ENCODE data around the gene LCTL. TPM values are rescaled to one million over a fixed set of nuclear protein-coding genes. Genes with fewer than 3 reads are reported as not detected.

Gene LCTL
- total and polyA plus RNA-seq, 5 donors from 2014 or later, result 0.11 TPM; not detected in 4

DNA sequence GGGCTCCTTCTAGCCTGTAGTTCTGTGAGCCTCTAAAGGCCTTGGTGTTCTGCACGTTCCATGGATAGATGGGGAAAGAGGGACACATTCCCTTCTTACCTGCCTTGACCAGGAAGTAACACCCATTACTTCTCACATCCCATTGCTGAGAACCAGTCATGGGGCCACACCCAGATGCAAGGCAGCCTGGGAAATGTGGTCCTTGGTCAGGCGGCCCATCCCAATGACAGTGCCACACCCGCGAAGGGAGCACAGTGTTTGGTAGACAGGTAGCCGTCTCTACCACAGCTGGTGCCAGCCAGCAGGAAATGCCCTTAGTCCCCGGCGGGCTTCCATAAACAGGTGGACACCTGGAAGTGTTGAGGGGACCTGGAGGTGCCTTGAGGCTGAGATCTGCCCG is 23.2 kb upstream of the LCTL start:
- DNase-seq (no peak), ATAC-seq (ENCODE audit: low read depth in 2 of 2) (no peak)
- Histone ChIP-seq H3K27me3 (ENCODE audit: control insufficient read depth, insufficient read depth, low read length) (peaks cover 2% of the 10 kb centered on the region), H3K4me3 (ENCODE audit: low read depth, low read length) (no peak overlapping the region), H3K9me3 (ENCODE audit: control insufficient read depth in 2 of 2, low read length in 2 of 2) (no peaks in the 10 kb centered on the region), H3K4me1 (ENCODE audit: control insufficient read depth, insufficient read depth, low read length, poor library complexity, severe bottlenecking) (no peaks in the 10 kb centered on the region), H3K27ac (ENCODE audit: insufficient read depth, low read length, poor library complexity, severe bottlenecking) (no peak overlapping the region), H3K36me3 (ENCODE audit: control insufficient read depth, insufficient read depth, low read length) (no peaks in the 10 kb centered on the region)
- no peak overlapping the region for H3K27ac Mint-ChIP-seq
- no peaks in the 10 kb centered on the region for H3K36me3 Mint-ChIP-seq
- peaks cover 0 to 4% (median 0%) of the 10 kb centered on the region in 4 donors for H3K4me1 Mint-ChIP-seq
- peaks cover 0 to 2% (median 0%) of the 10 kb centered on the region in 7 donors for H3K9me3 Mint-ChIP-seq
- H3K27me3 Mint-ChIP-seq, result peaks cover 18% of the 10 kb centered on the region
- H3K4me3 Mint-ChIP-seq, result no peak overlapping the region

DNA sequence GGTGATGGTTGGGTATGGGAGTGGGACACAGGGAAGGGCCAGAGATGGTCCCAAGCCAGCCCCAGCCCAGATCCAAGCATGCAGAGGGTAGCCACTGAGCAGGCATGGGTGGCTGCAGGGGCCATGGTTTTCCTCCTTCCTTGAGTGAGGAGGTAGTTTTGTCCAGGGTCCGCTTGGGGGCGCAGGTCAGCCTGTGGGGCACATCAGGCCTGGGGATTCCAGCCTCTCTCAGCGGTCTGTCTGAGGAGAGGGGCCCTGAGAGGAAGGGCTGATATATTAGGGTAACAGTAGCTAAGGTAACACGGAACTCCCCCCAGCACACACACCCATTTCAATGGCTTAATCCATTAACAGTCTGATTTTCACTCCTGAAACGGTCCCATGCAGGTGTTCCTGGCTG is 22.7 kb upstream of the LCTL start:
- Histone ChIP-seq H3K27ac (ENCODE audit: insufficient read depth, low read length, poor library complexity, severe bottlenecking) (no peak overlapping the region), H3K9me3 (ENCODE audit: control insufficient read depth in 2 of 2, low read length in 2 of 2) (no peaks in the 10 kb centered on the region), H3K36me3 (ENCODE audit: control insufficient read depth, insufficient read depth, low read length) (no peaks in the 10 kb centered on the region), H3K4me1 (ENCODE audit: control insufficient read depth, insufficient read depth, low read length, poor library complexity, severe bottlenecking) (no peaks in the 10 kb centered on the region), H3K4me3 (ENCODE audit: low read depth, low read length) (no peak overlapping the region), H3K27me3 (ENCODE audit: control insufficient read depth, insufficient read depth, low read length) (peaks cover 2% of the 10 kb centered on the region)
- no peak for DNase-seq
- H3K27me3 Mint-ChIP-seq, result peaks cover 18% of the 10 kb centered on the region
- H3K4me3 Mint-ChIP-seq, result no peak overlapping the region
- no peaks in the 10 kb centered on the region for H3K36me3 Mint-ChIP-seq
- no peak for ATAC-seq (ENCODE audit: low read depth in 2 of 2)
- H3K4me1 Mint-ChIP-seq, result peaks cover 0 to 4% (median 0%) of the 10 kb centered on the region in 4 donors
- H3K27ac Mint-ChIP-seq, result no peak overlapping the region
- peaks cover 0 to 2% (median 0%) of the 10 kb centered on the region in 7 donors for H3K9me3 Mint-ChIP-seq

DNA sequence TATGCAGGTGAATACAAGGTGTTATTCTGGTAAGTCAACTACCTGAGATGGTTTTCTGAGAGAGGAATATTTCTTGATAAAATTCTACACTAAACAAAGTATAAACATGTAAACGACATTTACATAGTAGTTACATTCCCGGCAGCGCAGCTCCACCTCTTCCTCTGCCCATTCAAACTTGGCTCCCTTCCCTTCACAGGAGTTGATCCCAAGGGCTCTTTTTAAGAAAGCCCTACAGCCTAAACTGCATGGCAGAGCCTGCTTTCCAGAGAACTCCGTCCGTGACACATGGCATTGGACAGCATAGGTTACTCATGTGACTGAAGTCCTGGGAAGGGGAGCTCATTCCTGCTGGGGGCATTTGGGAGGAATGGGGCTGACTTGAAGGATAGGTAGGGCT is 22.0 kb upstream of the LCTL start:
- Histone ChIP-seq H3K27me3 (ENCODE audit: control insufficient read depth, insufficient read depth, low read length) (peaks cover 2% of the 10 kb centered on the region), H3K4me1 (ENCODE audit: control insufficient read depth, insufficient read depth, low read length, poor library complexity, severe bottlenecking) (no peaks in the 10 kb centered on the region), H3K9me3 (ENCODE audit: control insufficient read depth in 2 of 2, low read length in 2 of 2) (no peaks in the 10 kb centered on the region), H3K27ac (ENCODE audit: insufficient read depth, low read length, poor library complexity, severe bottlenecking) (no peak overlapping the region), H3K4me3 (ENCODE audit: low read depth, low read length) (no peak overlapping the region), H3K36me3 (ENCODE audit: control insufficient read depth, insufficient read depth, low read length) (no peaks in the 10 kb centered on the region)
- Mint-ChIP-seq H3K4me1 (peaks cover 0 to 4% (median 0%) of the 10 kb centered on the region in 4 donors), H3K36me3 (no peaks in the 10 kb centered on the region), H3K27me3 (peaks cover 18% of the 10 kb centered on the region), H3K27ac (no peak overlapping the region), H3K9me3 (peaks cover 0 to 3% (median 0%) of the 10 kb centered on the region in 7 donors), H3K4me3 (no peak overlapping the region)
- no peak for ATAC-seq (ENCODE audit: low read depth in 2 of 2)
- DNase-seq, result no peak

DNA sequence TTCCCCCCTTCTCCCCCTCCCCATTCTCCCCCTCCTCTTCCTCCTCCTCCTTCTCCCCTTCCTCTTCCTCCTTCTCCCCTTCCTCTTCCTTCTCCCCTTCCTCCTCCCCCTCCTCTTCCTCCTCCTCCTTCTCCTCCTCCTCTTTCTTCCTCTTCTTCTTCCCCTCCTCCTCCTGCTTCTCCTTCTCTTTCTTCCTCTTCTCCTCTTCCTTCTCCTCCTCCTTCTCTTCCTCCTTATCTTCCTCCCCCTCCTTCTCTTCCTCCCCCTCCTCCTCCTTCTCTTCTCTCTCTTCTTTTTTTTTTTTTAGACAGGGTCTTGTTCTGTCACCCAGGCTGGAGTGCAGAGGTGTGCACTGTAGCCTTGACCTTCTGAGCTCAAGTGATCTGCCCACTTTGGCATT is 21.2 kb upstream of the LCTL start:
- DNase-seq (no peak), ATAC-seq (ENCODE audit: low read depth in 2 of 2) (no peak)
- H3K36me3 Mint-ChIP-seq, result no peaks in the 10 kb centered on the region
- Histone ChIP-seq H3K27me3 (ENCODE audit: control insufficient read depth, insufficient read depth, low read length) (peaks cover 2% of the 10 kb centered on the region), H3K27ac (ENCODE audit: insufficient read depth, low read length, poor library complexity, severe bottlenecking) (no peak overlapping the region), H3K4me1 (ENCODE audit: control insufficient read depth, insufficient read depth, low read length, poor library complexity, severe bottlenecking) (no peaks in the 10 kb centered on the region), H3K9me3 (ENCODE audit: control insufficient read depth in 2 of 2, low read length in 2 of 2) (no peaks in the 10 kb centered on the region), H3K4me3 (ENCODE audit: low read depth, low read length) (no peak overlapping the region), H3K36me3 (ENCODE audit: control insufficient read depth, insufficient read depth, low read length) (no peaks in the 10 kb centered on the region)
- H3K4me1 Mint-ChIP-seq, result peaks cover 0 to 4% (median 0%) of the 10 kb centered on the region in 4 donors
- H3K9me3 Mint-ChIP-seq, result peaks cover 0 to 3% (median 0%) of the 10 kb centered on the region in 7 donors
- no peak overlapping the region for H3K4me3 Mint-ChIP-seq
- no peak overlapping the region for H3K27ac Mint-ChIP-seq
- peaks cover 21% of the 10 kb centered on the region for H3K27me3 Mint-ChIP-seq

DNA sequence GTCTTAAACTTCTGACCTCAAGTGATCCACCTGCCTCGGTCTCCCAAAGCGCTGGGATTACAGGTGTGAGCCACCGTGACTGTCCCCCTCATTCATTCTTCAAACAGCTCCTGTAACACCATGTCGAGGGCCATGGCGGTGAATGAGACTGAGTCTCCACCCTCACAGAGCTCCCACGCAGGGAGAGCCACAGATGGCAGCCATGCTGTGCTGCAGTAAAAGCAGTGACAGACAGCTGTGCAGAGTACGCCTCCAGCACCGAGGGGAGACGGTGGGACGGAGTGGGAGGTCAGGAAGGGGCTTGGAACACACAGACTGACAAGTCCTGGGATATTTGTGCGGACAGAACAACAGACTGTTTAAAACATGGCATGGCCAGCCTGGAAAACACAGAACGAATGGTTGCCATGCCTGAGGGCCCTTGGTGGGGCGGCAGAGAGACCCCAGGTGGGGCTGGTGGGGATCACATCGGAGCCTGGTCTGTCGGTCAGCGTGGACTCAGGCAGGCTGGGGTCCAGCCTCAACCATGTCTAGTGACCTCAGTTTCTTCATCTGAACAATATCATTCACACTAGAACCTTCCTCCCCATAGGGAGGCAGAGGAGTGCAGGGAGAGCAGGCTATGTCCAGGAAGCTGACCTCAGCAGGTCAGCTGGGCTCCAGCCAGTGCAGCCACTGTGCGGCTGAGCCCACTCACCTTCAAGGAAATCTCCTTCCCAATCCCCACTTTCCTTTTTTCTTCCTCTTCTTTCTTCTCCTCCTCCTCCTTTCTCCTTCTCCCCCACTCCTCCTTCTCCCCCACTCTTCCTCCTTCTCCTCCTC is 20.6 kb upstream of the LCTL start:
- H3K9me3 ChIP-seq (ENCODE audit: control insufficient read depth in 2 of 2, low read length in 2 of 2), result no peaks in the 10 kb centered on the region
- no peaks in the 10 kb centered on the region for H3K36me3 ChIP-seq (ENCODE audit: control insufficient read depth, insufficient read depth, low read length)
- H3K27ac Mint-ChIP-seq, result no peak overlapping the region
- no peak overlapping the region for H3K4me3 ChIP-seq (ENCODE audit: low read depth, low read length)
- no peaks in the 10 kb centered on the region for H3K4me1 ChIP-seq (ENCODE audit: control insufficient read depth, insufficient read depth, low read length, poor library complexity, severe bottlenecking)
- H3K27me3 ChIP-seq (ENCODE audit: control insufficient read depth, insufficient read depth, low read length), result peaks cover 2% of the 10 kb centered on the region
- peaks cover 0 to 4% (median 0%) of the 10 kb centered on the region in 4 donors for H3K4me1 Mint-ChIP-seq
- ATAC-seq (ENCODE audit: low read depth in 2 of 2), result no peak
- no peak overlapping the region for H3K4me3 Mint-ChIP-seq
- no peak overlapping the region for H3K27ac ChIP-seq (ENCODE audit: insufficient read depth, low read length, poor library complexity, severe bottlenecking)
- H3K27me3 Mint-ChIP-seq, result peaks cover 14% of the 10 kb centered on the region
- H3K9me3 Mint-ChIP-seq, result peaks cover 0 to 3% (median 0%) of the 10 kb centered on the region in 7 donors
- H3K36me3 Mint-ChIP-seq, result no peaks in the 10 kb centered on the region
- no peak for DNase-seq

DNA sequence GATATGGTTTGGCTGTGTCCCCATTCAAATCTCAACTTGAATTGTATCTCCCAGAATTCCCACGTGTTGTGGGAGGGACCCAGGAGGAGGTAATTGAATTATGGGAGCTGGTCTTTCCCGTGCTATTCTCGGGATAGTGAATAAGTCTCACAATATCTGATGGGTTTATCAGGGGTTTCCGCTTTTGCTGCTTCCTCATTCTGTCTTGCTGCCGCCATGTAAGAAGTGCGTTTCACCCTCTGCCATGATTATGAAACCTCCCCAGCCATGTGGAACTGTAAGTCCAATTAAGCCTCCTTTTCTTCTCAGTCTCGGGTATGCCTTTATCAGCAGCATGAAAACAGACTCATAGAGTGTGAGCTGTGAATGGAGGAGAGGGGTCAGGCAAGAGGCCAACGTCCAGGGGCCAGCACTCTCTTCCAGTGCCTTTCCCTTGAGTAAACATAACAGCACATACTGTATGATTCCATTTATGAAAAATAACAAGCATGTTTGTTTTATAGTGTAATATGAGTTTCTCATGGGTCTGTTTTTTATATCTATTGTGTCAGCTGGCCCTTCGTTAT is 16.3 kb upstream of the LCTL start:
- no peak overlapping the region for H3K27ac Mint-ChIP-seq
- Histone ChIP-seq H3K27me3 (ENCODE audit: control insufficient read depth, insufficient read depth, low read length) (no peaks in the 10 kb centered on the region), H3K9me3 (ENCODE audit: control insufficient read depth in 2 of 2, low read length in 2 of 2) (no peaks in the 10 kb centered on the region), H3K4me1 (ENCODE audit: control insufficient read depth, insufficient read depth, low read length, poor library complexity, severe bottlenecking) (no peaks in the 10 kb centered on the region), H3K4me3 (ENCODE audit: low read depth, low read length) (no peak overlapping the region), H3K27ac (ENCODE audit: insufficient read depth, low read length, poor library complexity, severe bottlenecking) (no peak overlapping the region), H3K36me3 (ENCODE audit: control insufficient read depth, insufficient read depth, low read length) (no peaks in the 10 kb centered on the region)
- H3K4me1 Mint-ChIP-seq, result peaks cover 0 to 2% (median 0%) of the 10 kb centered on the region in 4 donors
- H3K4me3 Mint-ChIP-seq, result no peak overlapping the region
- H3K27me3 Mint-ChIP-seq, result peaks cover 4% of the 10 kb centered on the region
- no peaks in the 10 kb centered on the region for H3K36me3 Mint-ChIP-seq
- peaks cover 0 to 3% (median 0%) of the 10 kb centered on the region in 7 donors for H3K9me3 Mint-ChIP-seq
- ATAC-seq (ENCODE audit: low read depth in 2 of 2), result no peak
- DNase-seq, result no peak

DNA sequence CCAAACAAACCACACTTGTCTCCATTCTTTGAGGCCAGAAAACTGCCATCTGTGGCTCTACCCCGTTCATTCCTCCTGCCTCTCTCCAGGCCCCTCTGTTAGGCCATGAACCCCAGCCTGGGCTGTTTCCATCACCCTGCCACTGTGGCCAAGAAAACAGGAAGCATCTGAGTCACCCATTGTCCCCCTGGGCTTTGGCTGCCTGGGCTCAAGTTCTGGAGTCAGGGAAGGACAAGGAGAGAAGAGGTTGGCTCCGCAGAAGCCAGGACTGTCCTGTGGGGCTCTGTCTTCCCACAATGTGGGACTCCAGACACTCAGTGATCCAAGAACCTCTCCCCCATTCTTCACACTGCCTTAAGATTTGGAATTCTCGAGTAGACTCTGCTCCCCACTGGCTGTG is 14.8 kb upstream of the LCTL start:
- Histone ChIP-seq H3K4me3 (ENCODE audit: low read depth, low read length) (no peak overlapping the region), H3K27me3 (ENCODE audit: control insufficient read depth, insufficient read depth, low read length) (no peaks in the 10 kb centered on the region), H3K27ac (ENCODE audit: insufficient read depth, low read length, poor library complexity, severe bottlenecking) (no peak overlapping the region), H3K9me3 (ENCODE audit: control insufficient read depth in 2 of 2, low read length in 2 of 2) (no peaks in the 10 kb centered on the region), H3K4me1 (ENCODE audit: control insufficient read depth, insufficient read depth, low read length, poor library complexity, severe bottlenecking) (no peaks in the 10 kb centered on the region), H3K36me3 (ENCODE audit: control insufficient read depth, insufficient read depth, low read length) (no peaks in the 10 kb centered on the region)
- ATAC-seq (ENCODE audit: low read depth in 2 of 2) (no peak), DNase-seq (no peak)
- no peak overlapping the region for H3K4me3 Mint-ChIP-seq
- peaks cover 0 to under 1% (median 0%) of the 10 kb centered on the region in 4 donors for H3K4me1 Mint-ChIP-seq
- H3K36me3 Mint-ChIP-seq, result no peaks in the 10 kb centered on the region
- peaks cover 0 to 3% (median 0%) of the 10 kb centered on the region in 7 donors for H3K9me3 Mint-ChIP-seq
- H3K27ac Mint-ChIP-seq, result no peak overlapping the region
- H3K27me3 Mint-ChIP-seq, result peaks cover 4% of the 10 kb centered on the region
